ENCODE data around the gene GAA.

GAA gene

GRCh38 chr17:80095844-80096475 is 5.4 kb upstream of the GAA start:
- Histone ChIP-seq H3K9ac (ENCODE audit: low read length) (no peak overlapping the region), H3K27ac (ENCODE audit: low read depth, low read length) (no peak overlapping the region), H3K9me2 (replicated peaks; ENCODE audit: insufficient read depth, low read length) (no peaks in the 10 kb centered on the region), H3K4me2 (ENCODE audit: low read depth, low read length, poor library complexity, severe bottlenecking) (no peak overlapping the region), H3K9me3 (ENCODE audit: insufficient read depth, low read length) (no peaks in the 10 kb centered on the region), H3K36me3 (ENCODE audit: low read length) (no peaks in the 10 kb centered on the region), H3K27me3 (ENCODE audit: low read length) (no peaks in the 10 kb centered on the region), H4K20me1 (ENCODE audit: low read depth, low read length) (no peaks in the 10 kb centered on the region), H2AFZ (ENCODE audit: low read depth, low read length, severe bottlenecking) (no peak overlapping the region), H3F3A (ENCODE audit: insufficient read depth) (no peaks in the 10 kb centered on the region), H3K79me2 (ENCODE audit: insufficient read depth, low read length) (no peaks in the 10 kb centered on the region), H3K4me3 (ENCODE audit: insufficient read depth, low read length, poor library complexity, severe bottlenecking) (no peak overlapping the region)
- TF ChIP-seq EZH2phosphoT487 (conservative IDR thresholded peaks at IDR 0.05; ENCODE audit: low read length) (no peak), CTCF (IDR thresholded peaks at IDR 0.05; ENCODE audit: insufficient read depth, low read length, poor library complexity, severe bottlenecking) (no peak)

GRCh38 chr17:80096561-80097021 is 4.8 kb upstream of the GAA start:
- Histone ChIP-seq H3K9ac (ENCODE audit: low read length) (no peak overlapping the region), H4K20me1 (ENCODE audit: low read depth, low read length) (no peaks in the 10 kb centered on the region), H3F3A (ENCODE audit: insufficient read depth) (no peaks in the 10 kb centered on the region), H3K36me3 (ENCODE audit: low read length) (no peaks in the 10 kb centered on the region), H3K4me3 (ENCODE audit: insufficient read depth, low read length, poor library complexity, severe bottlenecking) (no peak overlapping the region), H3K27me3 (ENCODE audit: low read length) (no peaks in the 10 kb centered on the region), H3K79me2 (ENCODE audit: insufficient read depth, low read length) (no peaks in the 10 kb centered on the region), H3K9me3 (ENCODE audit: insufficient read depth, low read length) (no peaks in the 10 kb centered on the region), H2AFZ (ENCODE audit: low read depth, low read length, severe bottlenecking) (no peak overlapping the region), H3K4me2 (ENCODE audit: low read depth, low read length, poor library complexity, severe bottlenecking) (no peak overlapping the region), H3K9me2 (replicated peaks; ENCODE audit: insufficient read depth, low read length) (no peaks in the 10 kb centered on the region), H3K27ac (ENCODE audit: low read depth, low read length) (no peak overlapping the region)
- TF ChIP-seq EZH2phosphoT487 (conservative IDR thresholded peaks at IDR 0.05; ENCODE audit: low read length): no peak
- TF ChIP-seq CTCF (IDR thresholded peaks at IDR 0.05; ENCODE audit: insufficient read depth, low read length, poor library complexity, severe bottlenecking): no peak

- no peak overlapping the region for H3K27ac ChIP-seq (ENCODE audit: low read depth, low read length)
- H3K36me3 ChIP-seq (ENCODE audit: low read length): no peaks in the 10 kb centered on the region
- H2AFZ ChIP-seq (ENCODE audit: low read depth, low read length, severe bottlenecking): no peak overlapping the region
- H3K9me3 ChIP-seq (ENCODE audit: insufficient read depth, low read length): no peaks in the 10 kb centered on the region
- H3K79me2 ChIP-seq (ENCODE audit: insufficient read depth, low read length): no peaks in the 10 kb centered on the region
- TF ChIP-seq EZH2phosphoT487 (conservative IDR thresholded peaks at IDR 0.05; ENCODE audit: low read length): no peak
- no peak for TF ChIP-seq CTCF (IDR thresholded peaks at IDR 0.05; ENCODE audit: insufficient read depth, low read length, poor library complexity, severe bottlenecking)
- no peaks in the 10 kb centered on the region for H4K20me1 ChIP-seq (ENCODE audit: low read depth, low read length)
- no peaks in the 10 kb centered on the region for H3K9me2 ChIP-seq (replicated peaks; ENCODE audit: insufficient read depth, low read length)
- H3K4me3 ChIP-seq (ENCODE audit: insufficient read depth, low read length, poor library complexity, severe bottlenecking): no peak overlapping the region
- no peak overlapping the region for H3K4me2 ChIP-seq (ENCODE audit: low read depth, low read length, poor library complexity, severe bottlenecking)
- H3F3A ChIP-seq (ENCODE audit: insufficient read depth): no peaks in the 10 kb centered on the region
- H3K27me3 ChIP-seq (ENCODE audit: low read length): no peaks in the 10 kb centered on the region
- no peak overlapping the region for H3K9ac ChIP-seq (ENCODE audit: low read length)
Measured at GRCh38 chr17:80097127-80097621, 4.2 kb upstream of the GAA start.
